Measurements from ENCODE around the gene SPATA12.

SPATA12 gene

GRCh38 chr3:57048728-57049127 lies 11.7 kb upstream of the SPATA12 start:
- in situ Hi-C loops (cut with MboI; ENCODE audit: low sequenced_read_pairs): no loop called here

GRCh38 chr3:57052662-57053061 lies 7.8 kb upstream of the SPATA12 start:
- in situ Hi-C loops (cut with MboI; ENCODE audit: low sequenced_read_pairs): no loop called here

GRCh38 chr3:57053122-57053521 lies 7.3 kb upstream of the SPATA12 start:
- in situ Hi-C loops (cut with MboI; ENCODE audit: low sequenced_read_pairs): no loop called here

GRCh38 chr3:57057351-57057750 lies 3.1 kb upstream of the SPATA12 start:
- in situ Hi-C loops (cut with MboI; ENCODE audit: low sequenced_read_pairs): no loop called here

GRCh38 chr3:57059411-57059810 lies 1.1 kb upstream of the SPATA12 start:
- in situ Hi-C loops (cut with MboI; ENCODE audit: low sequenced_read_pairs): no loop called here

- in situ Hi-C loops (cut with MboI; ENCODE audit: low sequenced_read_pairs): no loop called here
Measured at GRCh38 chr3:57061556-57061955, 1.1 kb downstream of the SPATA12 start.

- in situ Hi-C loops (cut with MboI; ENCODE audit: low sequenced_read_pairs): no loop called here
Measured at GRCh38 chr3:57062101-57062631, 1.7 kb downstream of the SPATA12 start.

- in situ Hi-C loops (cut with MboI; ENCODE audit: low sequenced_read_pairs): no loop called here
Measured at GRCh38 chr3:57063032-57063431, 2.6 kb downstream of the SPATA12 start.

- in situ Hi-C loops (cut with MboI; ENCODE audit: low sequenced_read_pairs): no loop called here
Measured at GRCh38 chr3:57064001-57064400, 3.5 kb downstream of the SPATA12 start.

GRCh38 chr3:57064572-57064971 lies 4.1 kb downstream of the SPATA12 start:
- in situ Hi-C loops (cut with MboI; ENCODE audit: low sequenced_read_pairs): no loop called here

- in situ Hi-C loops (cut with MboI; ENCODE audit: low sequenced_read_pairs): no loop called here
Measured at GRCh38 chr3:57065588-57065987, 5.1 kb downstream of the SPATA12 start.

GRCh38 chr3:57066471-57066870 lies 6.0 kb downstream of the SPATA12 start:
- in situ Hi-C loops (cut with MboI; ENCODE audit: low sequenced_read_pairs): no loop called here

- in situ Hi-C loops (cut with MboI; ENCODE audit: low sequenced_read_pairs): no loop called here
Measured at GRCh38 chr3:57068437-57069089, 8.1 kb downstream of the SPATA12 start.

- in situ Hi-C loops (cut with MboI; ENCODE audit: low sequenced_read_pairs): no loop called here
Measured at GRCh38 chr3:57069503-57069902, 9.0 kb downstream of the SPATA12 start.

- in situ Hi-C loops (cut with MboI; ENCODE audit: low sequenced_read_pairs): no loop called here
Measured at GRCh38 chr3:57073628-57074027, 13.2 kb downstream of the SPATA12 start.

- in situ Hi-C loops (cut with MboI; ENCODE audit: low sequenced_read_pairs): no loop called here
Measured at GRCh38 chr3:57074135-57074534, 13.7 kb downstream of the SPATA12 start.

- in situ Hi-C loops (cut with MboI; ENCODE audit: low sequenced_read_pairs): no loop called here
Measured at GRCh38 chr3:57076422-57076951, 16.0 kb downstream of the SPATA12 start.

GRCh38 chr3:57077630-57078343 lies 17.3 kb downstream of the SPATA12 start:
- in situ Hi-C loops (cut with MboI; ENCODE audit: low sequenced_read_pairs): no loop called here

GRCh38 chr3:57078344-57078634 lies 17.8 kb downstream of the SPATA12 start:
- in situ Hi-C loops (cut with MboI; ENCODE audit: low sequenced_read_pairs): no loop called here

- in situ Hi-C loops (cut with MboI; ENCODE audit: low sequenced_read_pairs): no loop called here
Measured at GRCh38 chr3:57078635-57079473, 18.4 kb downstream of the SPATA12 start.

GRCh38 chr3:57079474-57079831 lies 19.0 kb downstream of the SPATA12 start:
- in situ Hi-C loops (cut with MboI; ENCODE audit: low sequenced_read_pairs): no loop called here

GRCh38 chr3:57080171-57080570 lies 19.7 kb downstream of the SPATA12 start:
- in situ Hi-C loops (cut with MboI; ENCODE audit: low sequenced_read_pairs): no loop called here
